Left cardiac atrium (tissue), 4 donors: Measurements from ENCODE around the gene HGD. TPM values are rescaled to one million over a fixed set of nuclear protein-coding genes. Genes with fewer than 3 reads are reported as not detected.
A peak's percentile ranks its signal among the peaks of the same experiment; 100 is the strongest.
"Not testable (repeated sequence)": the region's sequence is repeated elsewhere in the genome, so short reads cannot be mapped to it uniquely, and the experiment has no call there.

Experiments used
- ATAC-seq, 2 donors: fragments of 200-7000 bp; cut with Tn5 transposase; one replicate each; pipeline ENCODE4 v1.9.1; 2020; ENCODE audit warnings: mild to moderate bottlenecking in 2 of 2, moderate library complexity in 2 of 2
- DNase-seq: peaks from one replicate; pipeline ENCODE4 v3.0.0-alpha.2; 2020
- intact Hi-C, 2 donors: fragments of 100-400 bp; cut with DNase I; formaldehyde crosslinking; loops; one replicate each; pipeline versions ENCODE4 v1.14.1 to v1.15.1; 2022 to 2023
- total RNA-seq, 2 donors: library from RNA; stranded (reverse); fragmentation: NEBNext Ultra II Directional; extraction: Animal tissue kit (Norgen Biotek cat#: 25700); gene quantifications; one replicate each; pipeline ENCODE4 v1.2.1, GENCODE V29; 2021
- donor health status: DM: no; HTN: yes; CAD: no.
- donor health status: DM: no; HTN: yes; CAD: no; lungs with severe emphysema.
- donor health status: DM: yes; HTN: yes; CAD: no.
- donor health status: Dilated cardiomyopathy.

HGD gene
- total RNA-seq, 2 donors from 2014 or later = 1.5 TPM; not detected in 1

GRCh38 chr3:120681018-120681417 is 1.0 kb downstream of the HGD start:
- DNase-seq = no peak
- intact Hi-C loops = no loop called here
- ATAC-seq = no peak

GRCh38 chr3:120680193-120680894 is 1.7 kb downstream of the HGD start:
- ATAC-seq (no peak), DNase-seq (no peak)
- intact Hi-C loops = no loop called here

- DNase-seq (no peak), ATAC-seq (no peak)
- intact Hi-C loops = no loop called here
Measured at GRCh38 chr3:120678984-120679383, 3.1 kb downstream of the HGD start.

- DNase-seq (peak; percentile 27), ATAC-seq (peak; percentile 81 to 90)
- intact Hi-C loops = no loop called here
Measured at GRCh38 chr3:120678331-120678947, 3.6 kb downstream of the HGD start.

GRCh38 chr3:120677193-120677592 is 4.8 kb downstream of the HGD start:
- intact Hi-C loops, ATAC-seq, DNase-seq: not testable (repeated sequence)

- DNase-seq (no peak), ATAC-seq (no peak)
- intact Hi-C loops = no loop called here
Measured at GRCh38 chr3:120673116-120673515, 8.9 kb downstream of the HGD start.

GRCh38 chr3:120670576-120670975 is 11.5 kb downstream of the HGD start:
- no peak for DNase-seq
- ATAC-seq = no peak
- intact Hi-C loops = no loop called here

GRCh38 chr3:120664926-120665325 is 17.1 kb downstream of the HGD start:
- intact Hi-C loops = no loop called here
- no peak for DNase-seq

GRCh38 chr3:120661945-120662344 is 20.1 kb downstream of the HGD start:
- DNase-seq = no peak
- intact Hi-C loops = no loop called here

More at GRCh38 chr3:120664926-120665325, 17.1 kb downstream of the HGD start:
- no peak for ATAC-seq

GRCh38 chr3:120661106-120661905 is 20.7 kb downstream of the HGD start:
- ATAC-seq (no peak), DNase-seq (no peak)
- intact Hi-C loops = no loop called here

More at GRCh38 chr3:120661945-120662344, 20.1 kb downstream of the HGD start:
- ATAC-seq = no peak

- DNase-seq (no peak), ATAC-seq (no peak)
- intact Hi-C loops = no loop called here
Measured at GRCh38 chr3:120659834-120660233, 22.2 kb downstream of the HGD start.

- intact Hi-C loops = no loop called here
- ATAC-seq = no peak
- DNase-seq = no peak
Measured at GRCh38 chr3:120659285-120659684, 22.8 kb downstream of the HGD start.

GRCh38 chr3:120652896-120653545 is 29.0 kb downstream of the HGD start:
- ATAC-seq = no peak
- intact Hi-C loops = no loop called here
- no peak for DNase-seq

- no peak for DNase-seq
- ATAC-seq = no peak
- intact Hi-C loops = no loop called here
Measured at GRCh38 chr3:120652281-120652680, 29.8 kb downstream of the HGD start.

- DNase-seq = no peak
- intact Hi-C loops = no loop called here
- ATAC-seq = no peak
Measured at GRCh38 chr3:120650311-120650710, 31.7 kb downstream of the HGD start.

- no peak for DNase-seq
- intact Hi-C loops = no loop called here
Measured at GRCh38 chr3:120649830-120650233, 32.2 kb downstream of the HGD start.

GRCh38 chr3:120648290-120648689 is 33.7 kb downstream of the HGD start:
- intact Hi-C loops = no loop called here
- ATAC-seq (no peak), DNase-seq (no peak)

More at GRCh38 chr3:120649830-120650233, 32.2 kb downstream of the HGD start:
- no peak for ATAC-seq

- no peak for ATAC-seq
- intact Hi-C loops = no loop called here
- no peak for DNase-seq
Measured at GRCh38 chr3:120646771-120647432, 35.1 kb downstream of the HGD start.
